ENCODE data around the gene SFMBT2.

SFMBT2 gene

GRCh38 chr10:7130191-7130911 lies 280.5 kb downstream of the SFMBT2 start:
- no peak overlapping the region for H3K4me3 ChIP-seq (ENCODE audit: low read length)
- no peaks in the 10 kb centered on the region for H4K20me1 ChIP-seq (ENCODE audit: control insufficient read depth, insufficient read depth, low read depth, low read length)
- no peak overlapping the region for H3K4me2 ChIP-seq (ENCODE audit: low read length)
- no peaks in the 10 kb centered on the region for H3K36me3 ChIP-seq (ENCODE audit: control insufficient read depth, low read length)
- TF ChIP-seq EZH2phosphoT487 (IDR thresholded peaks at IDR 0.05; ENCODE audit: borderline replicate concordance, low read length) (no peak), CTCF (IDR thresholded peaks at IDR 0.05; ENCODE audit: low read depth, low read length, poor library complexity, severe bottlenecking) (no peak)
- peaks cover 18% of the 10 kb centered on the region for H3K27me3 ChIP-seq (ENCODE audit: control insufficient read depth, low read length)
- H3K9me3 ChIP-seq (ENCODE audit: control insufficient read depth, insufficient read depth, low read length), result no peaks in the 10 kb centered on the region
- no peaks in the 10 kb centered on the region for H3K9me2 ChIP-seq (replicated peaks; ENCODE audit: control insufficient read depth, low read length)
- H3K27ac ChIP-seq (ENCODE audit: low read depth, low read length), result no peak overlapping the region
- H3F3A ChIP-seq (ENCODE audit: control insufficient read depth, insufficient read depth), result no peaks in the 10 kb centered on the region
- H3K4me1 ChIP-seq (ENCODE audit: control insufficient read depth, low read length), result no peaks in the 10 kb centered on the region
- no peaks in the 10 kb centered on the region for H3K79me2 ChIP-seq (ENCODE audit: control insufficient read depth, low read length)

- Histone ChIP-seq H3K27me3 (ENCODE audit: control insufficient read depth, low read length) (peaks cover 30% of the 10 kb centered on the region), H3F3A (ENCODE audit: control insufficient read depth, insufficient read depth) (no peaks in the 10 kb centered on the region), H3K27ac (ENCODE audit: low read depth, low read length) (no peak overlapping the region), H3K79me2 (ENCODE audit: control insufficient read depth, low read length) (no peaks in the 10 kb centered on the region), H3K4me3 (ENCODE audit: low read length) (no peak overlapping the region), H3K4me1 (ENCODE audit: control insufficient read depth, low read length) (peaks cover 7% of the 10 kb centered on the region), H4K20me1 (ENCODE audit: control insufficient read depth, insufficient read depth, low read depth, low read length) (no peaks in the 10 kb centered on the region), H3K9me3 (ENCODE audit: control insufficient read depth, insufficient read depth, low read length) (no peaks in the 10 kb centered on the region), H3K36me3 (ENCODE audit: control insufficient read depth, low read length) (no peaks in the 10 kb centered on the region), H3K4me2 (ENCODE audit: low read length) (no peak overlapping the region), H3K9me2 (replicated peaks; ENCODE audit: control insufficient read depth, low read length) (no peaks in the 10 kb centered on the region)
- no peak for TF ChIP-seq EZH2phosphoT487 (IDR thresholded peaks at IDR 0.05; ENCODE audit: borderline replicate concordance, low read length)
- no peak for TF ChIP-seq CTCF (IDR thresholded peaks at IDR 0.05; ENCODE audit: low read depth, low read length, poor library complexity, severe bottlenecking)
Measured at GRCh38 chr10:7123774-7124173, 287.1 kb downstream of the SFMBT2 start.

DNA sequence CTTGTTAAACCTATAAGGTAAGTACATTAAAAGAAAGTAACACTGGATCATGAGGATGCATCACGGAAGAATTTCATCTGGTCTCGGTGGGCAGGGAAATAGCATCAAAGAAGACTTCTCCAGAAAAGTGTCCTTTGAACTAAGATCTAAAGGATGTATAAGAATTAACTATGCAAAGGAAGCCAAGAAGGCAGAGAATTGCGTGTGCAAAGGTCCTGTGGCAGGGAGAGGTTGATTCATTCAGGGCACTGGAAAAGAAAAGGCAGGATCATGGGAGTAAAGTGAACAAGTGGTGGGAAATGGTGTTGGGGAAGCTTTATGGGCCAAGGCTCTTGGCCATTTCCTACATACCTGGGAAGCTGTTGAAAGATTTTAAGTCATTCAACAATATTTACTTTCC lies 288.3 kb downstream of the SFMBT2 start:
- H3K4me3 ChIP-seq (ENCODE audit: low read length), result no peak overlapping the region
- H3K27ac ChIP-seq (ENCODE audit: low read depth, low read length), result no peak overlapping the region
- no peaks in the 10 kb centered on the region for H3K9me2 ChIP-seq (replicated peaks; ENCODE audit: control insufficient read depth, low read length)
- H3K79me2 ChIP-seq (ENCODE audit: control insufficient read depth, low read length), result no peaks in the 10 kb centered on the region
- H3F3A ChIP-seq (ENCODE audit: control insufficient read depth, insufficient read depth), result no peaks in the 10 kb centered on the region
- H3K36me3 ChIP-seq (ENCODE audit: control insufficient read depth, low read length), result no peaks in the 10 kb centered on the region
- H3K4me2 ChIP-seq (ENCODE audit: low read length), result no peak overlapping the region
- no peaks in the 10 kb centered on the region for H3K9me3 ChIP-seq (ENCODE audit: control insufficient read depth, insufficient read depth, low read length)
- H3K27me3 ChIP-seq (ENCODE audit: control insufficient read depth, low read length), result peaks cover 27% of the 10 kb centered on the region
- no peak for TF ChIP-seq EZH2phosphoT487 (IDR thresholded peaks at IDR 0.05; ENCODE audit: borderline replicate concordance, low read length)
- no peak for TF ChIP-seq CTCF (IDR thresholded peaks at IDR 0.05; ENCODE audit: low read depth, low read length, poor library complexity, severe bottlenecking)
- H3K4me1 ChIP-seq (ENCODE audit: control insufficient read depth, low read length), result peaks cover 7% of the 10 kb centered on the region
- no peaks in the 10 kb centered on the region for H4K20me1 ChIP-seq (ENCODE audit: control insufficient read depth, insufficient read depth, low read depth, low read length)
